ENCODE results near the gene KATNA1.

The KATNA1 gene

GRCh38 chr6:149660028-149660427 lies 11.5 kb upstream of the KATNA1 start:
- H3K36me3 ChIP-seq (ENCODE audit: insufficient read depth, low read length), result peaks cover 34% of the 10 kb centered on the region
- H3K9me3 ChIP-seq (replicated peaks; ENCODE audit: low read length), result no peaks in the 10 kb centered on the region
- H3K27me3 ChIP-seq (ENCODE audit: control insufficient read depth, insufficient read depth, low read length), result no peaks in the 10 kb centered on the region
- no peak overlapping the region for H3K4me2 ChIP-seq (ENCODE audit: low read length)
- H3K9ac ChIP-seq (ENCODE audit: low read depth, low read length), result no peak overlapping the region
- H3K4me3 ChIP-seq (ENCODE audit: low read length), result no peak overlapping the region
- no peaks in the 10 kb centered on the region for H3K4me1 ChIP-seq (ENCODE audit: control insufficient read depth, insufficient read depth, low read length)

- no peak overlapping the region for H3K4me2 ChIP-seq (ENCODE audit: low read length)
- H3K36me3 ChIP-seq (ENCODE audit: insufficient read depth, low read length), result peaks cover 25% of the 10 kb centered on the region
- no peak overlapping the region for H3K9ac ChIP-seq (ENCODE audit: low read depth, low read length)
- no peak overlapping the region for H3K4me3 ChIP-seq (ENCODE audit: low read length)
- no peaks in the 10 kb centered on the region for H3K27me3 ChIP-seq (ENCODE audit: control insufficient read depth, insufficient read depth, low read length)
- no peaks in the 10 kb centered on the region for H3K4me1 ChIP-seq (ENCODE audit: control insufficient read depth, insufficient read depth, low read length)
- no peaks in the 10 kb centered on the region for H3K9me3 ChIP-seq (replicated peaks; ENCODE audit: low read length)
Measured at GRCh38 chr6:149657441-149657840, 8.9 kb upstream of the KATNA1 start.

GRCh38 chr6:149651056-149651455 lies 2.5 kb upstream of the KATNA1 start:
- Histone ChIP-seq H3K27me3 (ENCODE audit: control insufficient read depth, insufficient read depth, low read length) (no peaks in the 10 kb centered on the region), H3K9ac (ENCODE audit: low read depth, low read length) (no peak overlapping the region), H3K9me3 (replicated peaks; ENCODE audit: low read length) (no peaks in the 10 kb centered on the region), H3K4me2 (ENCODE audit: low read length) (no peak overlapping the region), H3K4me3 (ENCODE audit: low read length) (no peak overlapping the region), H3K4me1 (ENCODE audit: control insufficient read depth, insufficient read depth, low read length) (peaks cover 7% of the 10 kb centered on the region), H3K36me3 (ENCODE audit: insufficient read depth, low read length) (no peaks in the 10 kb centered on the region)

GRCh38 chr6:149646599-149646998 lies 1.9 kb downstream of the KATNA1 start:
- Histone ChIP-seq H3K9ac (ENCODE audit: low read depth, low read length) (peak overlapping the region; percentile 86), H3K9me3 (replicated peaks; ENCODE audit: low read length) (no peaks in the 10 kb centered on the region), H3K36me3 (ENCODE audit: insufficient read depth, low read length) (peaks cover 3% of the 10 kb centered on the region), H3K27me3 (ENCODE audit: control insufficient read depth, insufficient read depth, low read length) (no peaks in the 10 kb centered on the region), H3K4me2 (ENCODE audit: low read length) (peak overlapping the region; percentile 90), H3K4me3 (ENCODE audit: low read length) (peak overlapping the region; percentile 78), H3K4me1 (ENCODE audit: control insufficient read depth, insufficient read depth, low read length) (peaks cover 9% of the 10 kb centered on the region)

GRCh38 chr6:149642829-149643580 lies 5.5 kb downstream of the KATNA1 start:
- H3K4me3 ChIP-seq (ENCODE audit: low read length), result no peak overlapping the region
- no peaks in the 10 kb centered on the region for H3K9me3 ChIP-seq (replicated peaks; ENCODE audit: low read length)
- no peaks in the 10 kb centered on the region for H3K27me3 ChIP-seq (ENCODE audit: control insufficient read depth, insufficient read depth, low read length)
- H3K4me2 ChIP-seq (ENCODE audit: low read length), result no peak overlapping the region
- H3K4me1 ChIP-seq (ENCODE audit: control insufficient read depth, insufficient read depth, low read length), result peaks cover 9% of the 10 kb centered on the region
- no peak overlapping the region for H3K9ac ChIP-seq (ENCODE audit: low read depth, low read length)
- peaks cover 3% of the 10 kb centered on the region for H3K36me3 ChIP-seq (ENCODE audit: insufficient read depth, low read length)

- Histone ChIP-seq H3K27me3 (ENCODE audit: control insufficient read depth, insufficient read depth, low read length) (no peaks in the 10 kb centered on the region), H3K4me3 (ENCODE audit: low read length) (no peak overlapping the region), H3K36me3 (ENCODE audit: insufficient read depth, low read length) (no peaks in the 10 kb centered on the region), H3K4me2 (ENCODE audit: low read length) (no peak overlapping the region), H3K4me1 (ENCODE audit: control insufficient read depth, insufficient read depth, low read length) (no peaks in the 10 kb centered on the region), H3K9ac (ENCODE audit: low read depth, low read length) (no peak overlapping the region), H3K9me3 (replicated peaks; ENCODE audit: low read length) (no peaks in the 10 kb centered on the region)
Measured at GRCh38 chr6:149636124-149636523, 12.4 kb downstream of the KATNA1 start.

- Histone ChIP-seq H3K9ac (ENCODE audit: low read depth, low read length) (no peak overlapping the region), H3K27me3 (ENCODE audit: control insufficient read depth, insufficient read depth, low read length) (no peaks in the 10 kb centered on the region), H3K36me3 (ENCODE audit: insufficient read depth, low read length) (peaks cover 3% of the 10 kb centered on the region), H3K4me2 (ENCODE audit: low read length) (no peak overlapping the region), H3K4me3 (ENCODE audit: low read length) (no peak overlapping the region), H3K9me3 (replicated peaks; ENCODE audit: low read length) (no peaks in the 10 kb centered on the region), H3K4me1 (ENCODE audit: control insufficient read depth, insufficient read depth, low read length) (no peaks in the 10 kb centered on the region)
Measured at GRCh38 chr6:149634315-149634714, 14.2 kb downstream of the KATNA1 start.

GRCh38 chr6:149628875-149629510 lies 19.5 kb downstream of the KATNA1 start:
- H3K27me3 ChIP-seq (ENCODE audit: control insufficient read depth, insufficient read depth, low read length), result no peaks in the 10 kb centered on the region
- H3K4me1 ChIP-seq (ENCODE audit: control insufficient read depth, insufficient read depth, low read length), result no peaks in the 10 kb centered on the region
- H3K4me3 ChIP-seq (ENCODE audit: low read length), result no peak overlapping the region
- peaks cover 7% of the 10 kb centered on the region for H3K36me3 ChIP-seq (ENCODE audit: insufficient read depth, low read length)
- no peak overlapping the region for H3K9ac ChIP-seq (ENCODE audit: low read depth, low read length)
- H3K4me2 ChIP-seq (ENCODE audit: low read length), result no peak overlapping the region
- no peaks in the 10 kb centered on the region for H3K9me3 ChIP-seq (replicated peaks; ENCODE audit: low read length)

- H3K9ac ChIP-seq (ENCODE audit: low read depth, low read length), result no peak overlapping the region
- H3K36me3 ChIP-seq (ENCODE audit: insufficient read depth, low read length), result peaks cover 7% of the 10 kb centered on the region
Measured at GRCh38 chr6:149627672-149628071, 20.8 kb downstream of the KATNA1 start.

GRCh38 chr6:149615805-149616204 lies 32.7 kb downstream of the KATNA1 start:
- H3K9me3 ChIP-seq (replicated peaks; ENCODE audit: low read length), result no peaks in the 10 kb centered on the region
- no peaks in the 10 kb centered on the region for H3K27me3 ChIP-seq (ENCODE audit: control insufficient read depth, insufficient read depth, low read length)
- H3K4me1 ChIP-seq (ENCODE audit: control insufficient read depth, insufficient read depth, low read length), result no peaks in the 10 kb centered on the region
- H3K4me3 ChIP-seq (ENCODE audit: low read length), result no peak overlapping the region
- H3K9ac ChIP-seq (ENCODE audit: low read depth, low read length), result no peak overlapping the region
- peaks cover 16% of the 10 kb centered on the region for H3K36me3 ChIP-seq (ENCODE audit: insufficient read depth, low read length)
- no peak overlapping the region for H3K4me2 ChIP-seq (ENCODE audit: low read length)

More at GRCh38 chr6:149627672-149628071, 20.8 kb downstream of the KATNA1 start:
- no peak overlapping the region for H3K4me2 ChIP-seq (ENCODE audit: low read length)
- no peaks in the 10 kb centered on the region for H3K27me3 ChIP-seq (ENCODE audit: control insufficient read depth, insufficient read depth, low read length)
- H3K4me1 ChIP-seq (ENCODE audit: control insufficient read depth, insufficient read depth, low read length), result no peaks in the 10 kb centered on the region
- H3K4me3 ChIP-seq (ENCODE audit: low read length), result no peak overlapping the region
- no peaks in the 10 kb centered on the region for H3K9me3 ChIP-seq (replicated peaks; ENCODE audit: low read length)

GRCh38 chr6:149614337-149614736 lies 34.2 kb downstream of the KATNA1 start:
- Histone ChIP-seq H3K4me2 (ENCODE audit: low read length) (no peak overlapping the region), H3K4me1 (ENCODE audit: control insufficient read depth, insufficient read depth, low read length) (no peaks in the 10 kb centered on the region), H3K36me3 (ENCODE audit: insufficient read depth, low read length) (peaks cover 16% of the 10 kb centered on the region), H3K9me3 (replicated peaks; ENCODE audit: low read length) (no peaks in the 10 kb centered on the region), H3K4me3 (ENCODE audit: low read length) (no peak overlapping the region), H3K27me3 (ENCODE audit: control insufficient read depth, insufficient read depth, low read length) (no peaks in the 10 kb centered on the region), H3K9ac (ENCODE audit: low read depth, low read length) (no peak overlapping the region)

Data from skeletal muscle satellite cell (primary cell).